Measurements from ENCODE around the gene PPM1F.

DNA sequence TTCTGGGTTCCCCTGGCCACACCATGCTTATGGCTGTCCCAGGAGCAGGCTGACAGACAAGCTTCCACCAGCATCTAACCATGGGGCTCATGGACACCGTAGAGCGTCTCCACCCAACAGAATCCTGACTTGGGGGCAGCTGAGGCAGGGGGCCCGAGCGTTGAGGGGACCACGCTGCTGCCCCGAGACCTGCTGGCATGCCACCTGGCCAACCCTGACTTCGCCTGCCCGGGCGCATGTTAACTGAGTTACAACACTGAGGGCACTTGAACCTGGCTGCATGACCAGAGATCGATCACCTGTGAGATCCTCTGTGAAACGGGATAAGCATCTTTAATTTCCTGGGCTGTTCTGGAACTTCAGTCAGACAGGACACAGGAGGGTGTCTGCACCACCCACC is 13.7 kb downstream of the PPM1F start:
- no peak for TF ChIP-seq EZH2 (IDR thresholded peaks at IDR 0.05; ENCODE audit: low read length, missing control alignments)
- TF ChIP-seq, protein P1, sequence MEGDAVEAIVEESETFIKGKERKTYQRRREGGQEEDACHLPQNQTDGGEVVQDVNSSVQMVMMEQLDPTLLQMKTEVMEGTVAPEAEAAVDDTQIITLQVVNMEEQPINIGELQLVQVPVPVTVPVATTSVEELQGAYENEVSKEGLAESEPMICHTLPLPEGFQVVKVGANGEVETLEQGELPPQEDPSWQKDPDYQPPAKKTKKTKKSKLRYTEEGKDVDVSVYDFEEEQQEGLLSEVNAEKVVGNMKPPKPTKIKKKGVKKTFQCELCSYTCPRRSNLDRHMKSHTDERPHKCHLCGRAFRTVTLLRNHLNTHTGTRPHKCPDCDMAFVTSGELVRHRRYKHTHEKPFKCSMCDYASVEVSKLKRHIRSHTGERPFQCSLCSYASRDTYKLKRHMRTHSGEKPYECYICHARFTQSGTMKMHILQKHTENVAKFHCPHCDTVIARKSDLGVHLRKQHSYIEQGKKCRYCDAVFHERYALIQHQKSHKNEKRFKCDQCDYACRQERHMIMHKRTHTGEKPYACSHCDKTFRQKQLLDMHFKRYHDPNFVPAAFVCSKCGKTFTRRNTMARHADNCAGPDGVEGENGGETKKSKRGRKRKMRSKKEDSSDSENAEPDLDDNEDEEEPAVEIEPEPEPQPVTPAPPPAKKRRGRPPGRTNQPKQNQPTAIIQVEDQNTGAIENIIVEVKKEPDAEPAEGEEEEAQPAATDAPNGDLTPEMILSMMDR (conservative IDR thresholded peaks at IDR 0.05 in 1 of 2, IDR thresholded peaks at IDR 0.05 in 1 of 2; ENCODE audit: low read depth in 1 of 2, low read length in 2 of 2), result no peak
